Measurements from ENCODE around the gene BLOC1S6. TPM values are rescaled to one million over a fixed set of nuclear protein-coding genes. Genes with fewer than 3 reads are reported as not detected.
A peak's percentile ranks its signal among the peaks of the same experiment; 100 is the strongest.

BLOC1S6 gene
- polyA plus RNA-seq, 1 donor = 33.2 TPM

- DNase-seq (ENCODE audit: low read depth) = no peak
Measured at GRCh38 chr15:45588219-45588875, 1.2 kb downstream of the BLOC1S6 start.

- DNase-seq (ENCODE audit: low read depth) = no peak
Measured at GRCh38 chr15:45589256-45589655, 2.1 kb downstream of the BLOC1S6 start.

- DNase-seq (ENCODE audit: low read depth) = no peak
Measured at GRCh38 chr15:45594319-45594718, 7.1 kb downstream of the BLOC1S6 start.

- DNase-seq (ENCODE audit: low read depth) = no peak
Measured at GRCh38 chr15:45594835-45595530, 7.8 kb downstream of the BLOC1S6 start.

- no peak for DNase-seq (ENCODE audit: low read depth)
Measured at GRCh38 chr15:45603881-45604280, 16.7 kb downstream of the BLOC1S6 start.

- no peak for DNase-seq (ENCODE audit: low read depth)
Measured at GRCh38 chr15:45604326-45604725, 17.1 kb downstream of the BLOC1S6 start.

GRCh38 chr15:45606413-45606812 lies 19.2 kb downstream of the BLOC1S6 start:
- DNase-seq (ENCODE audit: low read depth) = no peak

- DNase-seq (ENCODE audit: low read depth) = no peak
Measured at GRCh38 chr15:45606841-45607240, 19.7 kb downstream of the BLOC1S6 start.

- DNase-seq (ENCODE audit: low read depth) = no peak
Measured at GRCh38 chr15:45611305-45611704, 24.1 kb downstream of the BLOC1S6 start.

- no peak for DNase-seq (ENCODE audit: low read depth)
Measured at GRCh38 chr15:45612790-45613415, 25.7 kb downstream of the BLOC1S6 start.

- no peak for DNase-seq (ENCODE audit: low read depth)
Measured at GRCh38 chr15:45616901-45617323, 29.7 kb downstream of the BLOC1S6 start.

GRCh38 chr15:45618813-45619212 lies 31.6 kb downstream of the BLOC1S6 start:
- DNase-seq (ENCODE audit: low read depth) = no peak

- DNase-seq (ENCODE audit: low read depth) = no peak
Measured at GRCh38 chr15:45628136-45628535, 41.0 kb downstream of the BLOC1S6 start.

- DNase-seq (ENCODE audit: low read depth) = no peak
Measured at GRCh38 chr15:45630917-45631691, 43.9 kb downstream of the BLOC1S6 start.

- no peak for DNase-seq (ENCODE audit: low read depth)
Measured at GRCh38 chr15:45631776-45632175, 44.6 kb downstream of the BLOC1S6 start.

- no peak for DNase-seq (ENCODE audit: low read depth)
Measured at GRCh38 chr15:45634432-45635190, 47.4 kb downstream of the BLOC1S6 start, which contains the start of gene SQOR. Gene SQOR (plus strand): TSS chr15:45635029. CDS start chr15:45658924, 23,895 bp downstream.

- no peak for DNase-seq (ENCODE audit: low read depth)
Measured at GRCh38 chr15:45635191-45635638, 48.0 kb downstream of the BLOC1S6 start.

GRCh38 chr15:45635763-45636292 lies 48.6 kb downstream of the BLOC1S6 start:
- DNase-seq (ENCODE audit: low read depth) = no peak

GRCh38 chr15:45637141-45637540 lies 50.0 kb downstream of the BLOC1S6 start:
- DNase-seq (ENCODE audit: low read depth) = no peak

- peak; percentile 60 for DNase-seq (ENCODE audit: low read depth)
Measured at GRCh38 chr15:45637552-45638033, 50.4 kb downstream of the BLOC1S6 start.

GRCh38 chr15:45640616-45641015 lies 53.4 kb downstream of the BLOC1S6 start:
- no peak for DNase-seq (ENCODE audit: low read depth)
